ENCODE data around the gene MRPL50.
"Not testable (repeated sequence)": the region's sequence is repeated elsewhere in the genome, so short reads cannot be mapped to it uniquely, and the experiment has no call there.

MRPL50 gene

GRCh38 chr9:101388507-101388993 is 9.9 kb downstream of the MRPL50 start:
- TF ChIP-seq RAD21 (IDR thresholded peaks at IDR 0.05; ENCODE audit: low read depth) (no peak), EP300 (IDR thresholded peaks at IDR 0.05; ENCODE audit: borderline replicate concordance) (no peak), CREB1 (IDR thresholded peaks at IDR 0.05; ENCODE audit: low read depth) (no peak), ZBTB7A (IDR thresholded peaks at IDR 0.05; ENCODE audit: low read depth) (no peak), NFIC (IDR thresholded peaks at IDR 0.05) (no peak), REST (IDR thresholded peaks at IDR 0.05; ENCODE audit: low read depth) (no peak), TAF1 (IDR thresholded peaks at IDR 0.05; ENCODE audit: low read depth) (no peak), TCF12 (IDR thresholded peaks at IDR 0.05; ENCODE audit: low read depth) (no peak), TEAD4 (IDR thresholded peaks at IDR 0.05) (no peak), EGR1 (IDR thresholded peaks at IDR 0.05) (no peak), MAX (IDR thresholded peaks at IDR 0.05) (no peak), FOXM1 (IDR thresholded peaks at IDR 0.05; ENCODE audit: borderline replicate concordance, low read depth) (no peak), CEBPB (IDR thresholded peaks at IDR 0.05) (no peak), YY1 (IDR thresholded peaks at IDR 0.05; ENCODE audit: low read depth) (no peak)
- TF ChIP-seq, protein P1, sequence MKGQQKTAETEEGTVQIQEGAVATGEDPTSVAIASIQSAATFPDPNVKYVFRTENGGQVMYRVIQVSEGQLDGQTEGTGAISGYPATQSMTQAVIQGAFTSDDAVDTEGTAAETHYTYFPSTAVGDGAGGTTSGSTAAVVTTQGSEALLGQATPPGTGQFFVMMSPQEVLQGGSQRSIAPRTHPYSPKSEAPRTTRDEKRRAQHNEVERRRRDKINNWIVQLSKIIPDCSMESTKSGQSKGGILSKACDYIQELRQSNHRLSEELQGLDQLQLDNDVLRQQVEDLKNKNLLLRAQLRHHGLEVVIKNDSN (IDR thresholded peaks at IDR 0.05): no peak

DNA sequence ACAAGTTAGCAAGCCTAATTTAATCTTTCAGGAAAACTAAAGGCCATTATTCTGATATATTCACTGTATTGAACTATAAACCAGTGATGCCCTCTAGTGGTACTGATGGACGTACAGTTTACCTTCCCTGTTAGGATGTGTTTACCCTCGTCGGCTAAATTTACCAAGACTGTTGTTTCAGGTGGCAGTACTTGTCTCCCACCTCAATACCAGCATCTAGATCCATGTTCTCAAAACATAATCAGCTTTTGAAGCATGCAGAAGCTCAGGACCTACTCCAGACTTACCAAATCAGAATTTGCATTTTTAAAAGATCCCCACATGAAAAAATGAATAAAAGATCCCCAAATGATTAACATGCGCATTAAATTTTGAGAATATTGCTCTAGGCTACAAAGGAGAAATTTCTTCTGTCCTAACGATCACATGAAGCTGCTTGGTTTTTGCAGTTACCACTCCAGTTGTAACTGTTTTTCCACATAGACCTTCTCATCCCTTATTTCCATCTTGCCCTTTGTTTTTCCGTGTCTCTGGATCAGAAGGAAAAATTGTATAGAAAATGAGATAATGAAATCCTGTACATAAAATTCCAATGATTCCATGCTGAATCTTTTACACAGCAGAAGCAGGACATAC is 10.4 kb downstream of the MRPL50 start:
- TF ChIP-seq REST (IDR thresholded peaks at IDR 0.05; ENCODE audit: low read depth): no peak
- peak; percentile 32 for TF ChIP-seq RAD21 (IDR thresholded peaks at IDR 0.05; ENCODE audit: low read depth)
- no peak for TF ChIP-seq TAF1 (IDR thresholded peaks at IDR 0.05; ENCODE audit: low read depth)
- no peak for TF ChIP-seq CEBPB (IDR thresholded peaks at IDR 0.05)
- no peak for TF ChIP-seq EP300 (IDR thresholded peaks at IDR 0.05; ENCODE audit: borderline replicate concordance)
- TF ChIP-seq TCF12 (IDR thresholded peaks at IDR 0.05; ENCODE audit: low read depth): no peak
- TF ChIP-seq, protein P1 (IDR thresholded peaks at IDR 0.05): no peak

- TF ChIP-seq EP300 (IDR thresholded peaks at IDR 0.05; ENCODE audit: borderline replicate concordance); TCF12 (IDR thresholded peaks at IDR 0.05; ENCODE audit: low read depth): not testable (repeated sequence)
- TF ChIP-seq, protein P1 (IDR thresholded peaks at IDR 0.05): not testable (repeated sequence)
Observed at GRCh38 chr9:101384873-101385536, 13.4 kb downstream of the MRPL50 start, which contains the start of gene BAAT. BAAT (minus strand) TSS chr9:101385006; CDS start chr9:101371404, 13,602 bp downstream.

- TF ChIP-seq YY1 (IDR thresholded peaks at IDR 0.05; ENCODE audit: low read depth): no peak
- TF ChIP-seq TCF12 (IDR thresholded peaks at IDR 0.05; ENCODE audit: low read depth): no peak
- TF ChIP-seq MAX (IDR thresholded peaks at IDR 0.05): no peak
- no peak for TF ChIP-seq TAF1 (IDR thresholded peaks at IDR 0.05; ENCODE audit: low read depth)
- no peak for TF ChIP-seq REST (IDR thresholded peaks at IDR 0.05; ENCODE audit: low read depth)
- TF ChIP-seq EGR1 (IDR thresholded peaks at IDR 0.05): no peak
- TF ChIP-seq TEAD4 (IDR thresholded peaks at IDR 0.05): no peak
- no peak for TF ChIP-seq ZBTB7A (IDR thresholded peaks at IDR 0.05; ENCODE audit: low read depth)
- no peak for TF ChIP-seq NFIC (IDR thresholded peaks at IDR 0.05)
- no peak for TF ChIP-seq CREB1 (IDR thresholded peaks at IDR 0.05; ENCODE audit: low read depth)
- no peak for TF ChIP-seq RAD21 (IDR thresholded peaks at IDR 0.05; ENCODE audit: low read depth)
- TF ChIP-seq, protein P1 (IDR thresholded peaks at IDR 0.05): no peak
- TF ChIP-seq FOXM1 (IDR thresholded peaks at IDR 0.05; ENCODE audit: borderline replicate concordance, low read depth): no peak
- TF ChIP-seq CEBPB (IDR thresholded peaks at IDR 0.05): no peak
Observed at GRCh38 chr9:101383361-101383760, 15.1 kb downstream of the MRPL50 start.
